Measurements from ENCODE around the gene RNF144B. TPM values are rescaled to one million over a fixed set of nuclear protein-coding genes. Genes with fewer than 3 reads are reported as not detected.
"Not testable (repeated sequence)": the region's sequence is repeated elsewhere in the genome, so short reads cannot be mapped to it uniquely, and the experiment has no call there.

RNF144B gene
- total RNA-seq, 1 experiment from 2014 or later = 0.80 TPM

GRCh38 chr6:18441251-18441979 lies 54.3 kb downstream of the RNF144B start:
- DNase-seq (ENCODE audit: low read depth) = no peak

- no peak for DNase-seq (ENCODE audit: low read depth)
Observed at GRCh38 chr6:18444111-18444510, 57.0 kb downstream of the RNF144B start.

- no peak for DNase-seq (ENCODE audit: low read depth)
Observed at GRCh38 chr6:18445228-18445627, 58.1 kb downstream of the RNF144B start.

GRCh38 chr6:18446771-18447170 lies 59.6 kb downstream of the RNF144B start:
- no peak for DNase-seq (ENCODE audit: low read depth)

- no peak for DNase-seq (ENCODE audit: low read depth)
Observed at GRCh38 chr6:18447552-18447951, 60.4 kb downstream of the RNF144B start.

GRCh38 chr6:18451756-18452155 lies 64.6 kb downstream of the RNF144B start:
- no peak for DNase-seq (ENCODE audit: low read depth)

- no peak for DNase-seq (ENCODE audit: low read depth)
Observed at GRCh38 chr6:18454446-18454845, 67.3 kb downstream of the RNF144B start.

- DNase-seq (ENCODE audit: low read depth) = no peak
Observed at GRCh38 chr6:18457065-18457737, 70.1 kb downstream of the RNF144B start.

GRCh38 chr6:18458086-18458485 lies 70.9 kb downstream of the RNF144B start:
- DNase-seq (ENCODE audit: low read depth) = not testable (repeated sequence)

- no peak for DNase-seq (ENCODE audit: low read depth)
Observed at GRCh38 chr6:18463429-18463828, 76.3 kb downstream of the RNF144B start.

GRCh38 chr6:18464176-18464575 lies 77.0 kb downstream of the RNF144B start:
- DNase-seq (ENCODE audit: low read depth) = no peak

GRCh38 chr6:18465410-18466154 lies 78.4 kb downstream of the RNF144B start:
- no peak for DNase-seq (ENCODE audit: low read depth)

- no peak for DNase-seq (ENCODE audit: low read depth)
Observed at GRCh38 chr6:18467741-18468502, 80.8 kb downstream of the RNF144B start.

- DNase-seq (ENCODE audit: low read depth) = no peak
Observed at GRCh38 chr6:18468503-18468843, 81.3 kb downstream of the RNF144B start.

- no peak for DNase-seq (ENCODE audit: low read depth)
Observed at GRCh38 chr6:18469536-18469935, 82.4 kb downstream of the RNF144B start.

GRCh38 chr6:18471232-18471964 lies 84.2 kb downstream of the RNF144B start:
- no peak for DNase-seq (ENCODE audit: low read depth)

- no peak for DNase-seq (ENCODE audit: low read depth)
Observed at GRCh38 chr6:18472941-18473340, 85.8 kb downstream of the RNF144B start.

GRCh38 chr6:18473755-18474154 lies 86.6 kb downstream of the RNF144B start:
- no peak for DNase-seq (ENCODE audit: low read depth)

GRCh38 chr6:18477301-18477941 lies 90.3 kb downstream of the RNF144B start:
- no peak for DNase-seq (ENCODE audit: low read depth)

GRCh38 chr6:18478610-18479009 lies 91.5 kb downstream of the RNF144B start:
- DNase-seq (ENCODE audit: low read depth) = no peak

- DNase-seq (ENCODE audit: low read depth) = no peak
Observed at GRCh38 chr6:18481870-18482269, 94.7 kb downstream of the RNF144B start.

Data from LHCN-M2 (cell line).